Activated naive CD4-positive, alpha-beta T cell treated with anti-CD3 and anti-CD28 coated beads, Interleukin-2, amount 50 U/mL, for 16 hours (primary cell): ENCODE results near the gene HOXA11.

Experiments
- DNase-seq: peaks from one replicate; pipeline ENCODE4 v3.0.0-alpha.2; 2020

Gene HOXA11

DNA sequence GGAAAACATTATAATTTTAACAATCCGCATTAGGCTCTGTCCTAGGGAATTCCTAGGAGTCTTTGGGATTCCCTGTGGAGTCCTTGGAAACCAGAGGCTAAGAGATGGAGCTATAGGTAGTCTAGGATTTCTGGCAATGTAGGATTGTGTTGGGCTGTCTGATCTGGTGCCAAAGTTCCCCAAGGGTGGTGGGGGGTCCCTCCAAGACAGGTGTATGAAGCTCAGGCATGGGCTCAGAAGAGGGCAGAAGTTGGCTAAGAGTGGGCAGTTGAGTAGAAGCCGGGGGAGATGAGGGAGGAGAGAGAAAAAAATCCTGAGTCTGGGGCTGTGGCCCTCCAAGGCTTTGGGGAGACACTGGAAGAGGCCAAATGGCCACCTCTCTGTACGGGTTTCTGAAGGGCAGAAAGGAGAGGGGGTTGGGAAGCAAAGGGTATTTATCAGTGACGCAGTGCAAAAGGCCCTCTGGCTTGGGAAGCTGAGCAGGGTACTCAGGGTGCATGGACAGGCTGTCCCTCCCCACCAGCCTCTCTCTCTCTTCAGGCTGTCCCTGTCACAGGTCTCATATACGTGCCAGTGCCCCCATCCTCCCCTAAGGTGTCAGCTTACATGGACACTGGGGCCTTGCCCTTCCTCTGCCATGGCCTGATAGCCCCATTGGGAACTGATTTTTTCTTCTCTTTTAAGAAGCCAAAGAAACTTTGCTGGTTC lies 38.4 kb downstream of the HOXA11 start:
- no peak for DNase-seq

DNA sequence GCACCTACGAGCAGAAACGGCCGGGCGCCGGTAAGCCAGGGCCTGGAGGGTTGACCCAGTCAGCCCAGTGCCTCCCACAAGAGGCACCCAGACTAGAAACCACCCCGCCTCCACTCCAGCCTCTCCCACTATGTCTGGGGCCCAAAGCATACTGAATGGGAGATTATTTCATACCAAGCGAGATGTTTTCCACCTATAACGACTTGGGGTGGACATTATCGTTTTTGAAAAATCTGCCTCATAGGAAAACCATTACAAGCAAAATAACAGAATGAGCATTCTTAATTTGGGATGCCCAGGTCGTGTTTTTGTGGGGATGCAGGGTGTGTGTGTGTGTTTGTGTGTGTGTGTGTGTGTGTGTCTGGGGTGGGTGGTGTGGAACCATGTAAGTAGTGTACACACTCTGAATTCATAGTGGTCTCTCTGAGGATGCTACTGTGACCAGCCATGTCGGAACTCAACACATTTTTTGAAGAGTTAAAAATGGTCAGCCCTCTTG lies 39.1 kb downstream of the HOXA11 start:
- DNase-seq: no peak

DNA sequence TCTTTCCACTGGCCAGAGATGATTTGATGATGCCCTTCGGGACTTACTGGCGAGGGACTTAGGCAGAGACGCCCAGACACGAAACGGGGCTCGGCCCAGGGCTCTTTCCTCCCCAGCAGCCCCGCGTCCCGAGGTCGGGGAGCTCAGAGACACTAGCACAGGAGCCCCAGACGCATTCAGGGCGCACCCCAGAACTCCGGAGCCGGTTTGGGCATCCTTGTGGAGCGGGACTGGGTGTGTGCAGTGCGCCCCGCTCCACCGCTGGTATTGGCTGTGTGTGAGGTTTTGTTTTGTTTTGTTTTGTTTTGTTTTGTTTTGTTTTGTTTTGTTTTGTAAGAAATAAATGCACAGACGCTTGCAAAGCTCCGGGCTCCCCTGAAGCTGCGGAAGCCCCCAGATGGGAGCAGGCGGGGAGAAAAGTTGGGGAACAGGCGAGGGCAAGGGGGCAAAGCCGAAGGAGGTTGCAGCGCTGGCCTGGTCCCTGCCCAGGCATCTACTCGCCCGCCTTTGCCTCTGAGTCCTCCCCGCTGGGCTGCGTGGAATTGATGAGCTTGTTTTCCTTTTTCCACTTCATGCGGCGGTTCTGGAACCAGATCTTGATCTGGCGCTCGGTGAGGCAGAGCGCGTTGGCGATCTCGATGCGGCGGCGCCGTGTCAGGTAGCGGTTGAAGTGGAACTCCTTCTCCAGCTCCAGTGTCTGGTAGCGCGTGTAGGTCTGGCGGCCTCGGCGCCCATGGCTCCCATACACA lies 39.7 kb downstream of the HOXA11 start:
- DNase-seq: no peak

DNA sequence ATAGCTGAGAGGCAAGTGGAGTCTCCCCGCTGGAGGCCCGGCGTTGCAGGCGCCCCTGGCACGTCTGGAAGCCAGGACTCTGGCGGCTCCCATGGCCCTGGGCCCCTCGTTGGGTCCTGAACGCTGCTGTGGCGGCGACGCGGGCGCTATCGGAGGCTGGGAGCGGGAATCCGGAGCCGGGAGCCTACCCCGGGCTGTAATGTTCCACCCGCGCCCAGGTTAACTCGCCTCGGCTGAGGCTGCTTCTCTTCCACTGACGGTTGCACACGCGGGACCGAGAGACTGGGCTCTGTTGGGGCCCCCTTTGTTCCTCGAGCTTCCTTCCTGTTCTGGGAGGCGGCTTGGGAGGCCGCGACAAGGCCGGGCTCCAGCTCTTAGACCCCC lies 40.3 kb downstream of the HOXA11 start:
- no peak for DNase-seq

DNA sequence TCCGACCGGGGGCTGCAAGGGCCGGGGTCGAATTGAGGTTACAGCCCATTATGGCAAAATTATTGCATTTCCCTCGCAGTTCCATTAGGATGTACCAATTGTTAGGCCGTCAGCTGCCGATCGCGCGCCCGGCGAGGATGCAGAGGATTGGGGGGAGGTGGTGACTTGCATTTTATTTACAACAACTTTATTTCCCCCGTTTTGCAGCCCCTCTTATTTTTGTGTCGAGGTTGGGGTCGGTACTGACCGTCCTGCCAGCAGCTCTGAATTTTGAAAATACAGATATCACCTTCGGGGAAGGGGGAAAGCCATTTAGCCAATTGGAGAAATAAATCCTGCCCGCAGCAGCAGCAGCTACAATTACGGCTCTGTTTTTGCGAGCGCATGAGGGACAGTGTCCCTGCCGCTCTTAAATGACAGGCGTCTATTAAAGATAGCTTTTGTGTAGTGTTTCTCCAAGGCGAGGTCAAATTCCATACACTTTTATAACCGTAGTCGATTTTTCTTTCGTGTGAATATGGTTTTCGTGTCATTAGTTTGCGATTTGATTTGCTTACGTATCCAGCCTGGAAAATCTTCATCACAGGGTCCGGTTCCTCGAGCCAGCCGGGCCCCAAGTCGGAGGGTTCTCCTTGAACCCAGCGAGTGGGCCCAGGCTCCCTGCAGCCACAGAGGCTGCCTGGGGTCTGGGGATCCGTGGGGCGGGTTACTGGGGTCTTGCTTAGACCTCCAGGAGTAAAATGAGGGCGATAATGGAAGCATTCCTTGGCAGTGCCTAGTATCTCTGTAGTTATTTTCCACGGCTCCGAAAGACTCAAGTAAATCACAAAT lies 40.9 kb downstream of the HOXA11 start:
- no peak for DNase-seq

DNA sequence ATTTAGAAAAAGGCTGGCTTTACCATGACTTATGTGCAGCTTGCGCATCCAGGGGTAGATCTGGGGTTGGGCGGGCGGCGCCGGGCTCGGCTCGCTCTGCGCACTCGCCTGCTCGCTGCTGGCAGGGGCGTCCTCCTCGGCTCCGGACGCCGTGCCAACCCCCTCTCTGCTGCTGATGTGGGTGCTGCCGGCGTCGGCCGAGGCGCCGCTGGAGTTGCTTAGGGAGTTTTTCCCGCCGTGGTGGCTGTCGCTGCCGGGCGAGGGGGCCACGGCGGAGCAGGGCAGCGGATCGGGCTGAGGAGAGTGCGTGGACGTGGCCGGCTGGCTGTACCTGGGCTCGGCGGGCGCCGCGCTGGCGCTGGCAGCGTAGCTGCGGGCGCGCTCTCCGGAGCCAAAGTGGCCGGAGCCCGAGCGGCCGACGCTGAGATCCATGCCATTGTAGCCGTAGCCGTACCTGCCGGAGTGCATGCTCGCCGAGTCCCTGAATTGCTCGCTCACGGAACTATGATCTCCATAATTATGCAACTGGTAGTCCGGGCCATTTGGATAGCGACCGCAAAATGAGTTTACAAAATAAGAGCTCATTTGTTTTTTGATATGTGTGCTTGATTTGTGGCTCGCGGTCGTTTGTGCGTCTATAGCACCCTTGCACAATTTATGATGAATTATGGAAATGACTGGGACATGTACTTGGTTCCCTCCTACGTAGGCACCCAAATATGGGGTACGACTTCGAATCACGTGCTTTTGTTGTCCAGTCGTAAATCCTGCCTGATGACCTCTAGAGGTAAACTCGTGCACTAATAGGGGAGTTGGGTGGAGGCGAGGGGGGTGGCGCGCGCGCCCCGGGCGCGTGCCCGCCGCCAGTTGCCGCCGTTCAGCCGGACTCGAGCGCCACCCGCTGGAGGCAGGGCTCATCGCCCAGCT lies 41.7 kb downstream of the HOXA11 start, which contains the start of gene HOXA5:
Gene HOXA5 (minus strand): TSS at position 659 of the 927 bp plus-strand sequence. CDS start 74 bp downstream, at position 585.
- DNase-seq: no peak

DNA sequence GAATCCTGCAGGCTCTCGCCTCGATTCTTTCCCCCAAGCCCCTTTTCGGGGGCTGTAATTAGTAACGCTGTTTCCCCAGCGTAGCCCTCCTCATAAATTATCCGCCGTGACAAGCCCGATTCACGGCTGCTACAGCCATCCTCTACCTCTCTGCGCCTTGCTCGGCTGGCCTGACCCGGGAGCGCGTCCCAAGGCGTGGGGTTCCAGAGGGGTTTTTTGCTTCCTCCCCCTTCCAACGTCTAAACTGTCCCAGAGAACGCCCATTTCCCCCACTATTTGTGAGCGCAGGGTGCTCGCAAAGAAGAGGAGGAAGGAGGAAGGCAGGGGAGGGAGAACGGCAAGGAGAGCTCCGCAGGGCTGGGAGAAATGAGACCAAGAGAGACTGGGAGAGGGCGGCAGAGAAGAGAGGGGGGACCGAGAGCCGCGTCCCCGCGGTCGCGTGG lies 42.4 kb downstream of the HOXA11 start:
- DNase-seq: no peak

DNA sequence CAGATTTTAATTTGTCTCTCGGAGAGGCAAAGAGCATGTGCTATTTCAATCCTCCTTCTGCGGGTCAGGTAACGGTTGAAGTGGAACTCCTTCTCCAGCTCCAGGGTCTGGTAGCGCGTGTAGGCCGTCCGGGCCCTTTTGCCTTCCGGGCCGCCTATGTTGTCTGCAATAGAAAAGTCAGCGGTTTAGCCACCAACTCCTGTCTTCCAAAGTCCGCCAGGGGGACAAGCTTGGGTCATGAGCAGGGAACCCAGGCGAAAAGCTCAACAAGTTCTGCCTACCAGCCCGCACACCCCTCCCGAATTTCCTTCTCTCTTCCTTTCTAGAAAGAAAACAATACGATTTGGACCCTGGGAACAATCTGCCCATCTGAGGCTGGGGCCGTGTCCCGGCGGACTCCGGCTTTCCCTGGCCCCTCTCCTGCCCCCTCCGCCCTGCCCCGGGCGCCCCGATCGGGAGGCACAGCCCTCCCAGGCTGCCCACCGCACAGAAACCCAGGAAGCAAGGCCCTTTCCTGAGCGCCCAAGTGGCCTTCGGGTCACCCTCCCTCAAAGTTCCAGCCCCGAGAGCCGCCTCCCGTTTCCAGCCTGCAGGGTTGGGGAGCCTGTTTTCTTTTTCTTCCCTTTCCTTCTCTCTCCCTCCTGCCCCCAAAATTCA lies 43.0 kb downstream of the HOXA11 start:
- DNase-seq: no peak

DNA sequence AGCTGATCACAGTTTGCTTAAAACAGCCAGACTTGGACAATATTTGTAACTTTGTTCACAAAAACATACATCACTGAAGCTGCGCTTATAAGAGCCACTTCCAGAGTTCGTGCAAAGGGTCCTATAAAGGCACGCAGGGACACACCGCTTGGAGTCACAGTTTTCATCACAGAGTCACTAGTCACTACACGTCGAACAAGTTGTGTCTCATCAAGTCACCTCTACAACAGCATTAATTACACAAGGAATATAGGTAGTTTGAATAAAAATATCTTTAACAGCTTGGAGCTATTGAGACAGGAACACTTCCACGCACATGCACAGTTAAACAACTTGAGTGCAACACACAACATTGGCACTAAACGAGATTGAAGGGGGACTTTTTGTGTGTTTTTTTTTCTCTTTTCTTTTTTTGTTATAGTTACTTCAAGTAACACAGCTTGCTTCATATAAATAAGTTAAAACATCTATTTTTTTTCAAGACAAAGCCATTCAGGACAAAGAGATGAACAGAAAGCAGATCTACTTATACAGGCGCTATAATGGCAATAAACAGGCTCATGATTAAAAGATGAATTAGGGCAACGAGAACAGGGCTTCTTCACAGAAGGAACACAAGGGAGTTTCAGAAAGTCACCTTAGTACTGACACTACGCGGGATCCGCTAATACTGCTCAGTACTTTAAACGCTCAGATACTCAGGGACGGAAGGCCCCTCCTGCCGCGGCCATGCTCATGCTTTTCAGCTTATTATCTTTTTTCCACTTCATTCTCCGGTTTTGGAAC lies 43.7 kb downstream of the HOXA11 start:
- no peak for DNase-seq

DNA sequence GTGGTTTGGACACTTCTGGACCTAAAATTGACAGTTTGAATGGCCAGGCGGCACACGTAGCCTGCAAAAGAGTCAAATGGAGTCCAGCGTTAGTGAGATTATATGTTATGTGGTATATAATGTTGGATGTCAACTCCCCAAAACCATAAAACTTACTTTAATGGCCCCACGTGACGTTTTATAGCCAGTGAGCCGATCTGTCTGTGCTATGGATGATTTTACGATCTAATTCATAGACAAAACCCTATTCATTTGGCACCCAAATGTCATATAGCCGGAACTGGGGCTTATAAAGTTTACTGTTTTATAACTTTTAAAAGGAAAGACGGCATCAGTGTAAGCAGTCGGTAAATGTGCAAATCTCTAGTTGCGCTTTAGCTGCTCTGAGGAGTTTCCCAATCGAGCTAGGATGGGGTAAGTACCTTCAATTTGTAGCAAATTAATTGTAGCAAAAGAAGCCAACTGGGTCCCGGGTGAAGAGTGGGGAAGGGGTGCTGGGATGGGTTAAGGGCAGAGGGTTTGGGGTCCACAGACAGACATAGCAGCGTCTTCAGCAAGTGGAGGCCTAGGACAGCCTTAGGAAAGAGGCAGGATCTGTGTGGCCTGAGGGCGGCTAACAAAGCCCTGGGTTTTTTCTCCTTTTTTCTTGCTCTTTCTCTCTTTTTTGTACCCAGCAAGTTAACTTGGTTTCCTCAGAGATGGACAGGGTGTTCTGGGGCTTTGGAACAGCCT lies 44.7 kb downstream of the HOXA11 start:
- no peak for DNase-seq

DNA sequence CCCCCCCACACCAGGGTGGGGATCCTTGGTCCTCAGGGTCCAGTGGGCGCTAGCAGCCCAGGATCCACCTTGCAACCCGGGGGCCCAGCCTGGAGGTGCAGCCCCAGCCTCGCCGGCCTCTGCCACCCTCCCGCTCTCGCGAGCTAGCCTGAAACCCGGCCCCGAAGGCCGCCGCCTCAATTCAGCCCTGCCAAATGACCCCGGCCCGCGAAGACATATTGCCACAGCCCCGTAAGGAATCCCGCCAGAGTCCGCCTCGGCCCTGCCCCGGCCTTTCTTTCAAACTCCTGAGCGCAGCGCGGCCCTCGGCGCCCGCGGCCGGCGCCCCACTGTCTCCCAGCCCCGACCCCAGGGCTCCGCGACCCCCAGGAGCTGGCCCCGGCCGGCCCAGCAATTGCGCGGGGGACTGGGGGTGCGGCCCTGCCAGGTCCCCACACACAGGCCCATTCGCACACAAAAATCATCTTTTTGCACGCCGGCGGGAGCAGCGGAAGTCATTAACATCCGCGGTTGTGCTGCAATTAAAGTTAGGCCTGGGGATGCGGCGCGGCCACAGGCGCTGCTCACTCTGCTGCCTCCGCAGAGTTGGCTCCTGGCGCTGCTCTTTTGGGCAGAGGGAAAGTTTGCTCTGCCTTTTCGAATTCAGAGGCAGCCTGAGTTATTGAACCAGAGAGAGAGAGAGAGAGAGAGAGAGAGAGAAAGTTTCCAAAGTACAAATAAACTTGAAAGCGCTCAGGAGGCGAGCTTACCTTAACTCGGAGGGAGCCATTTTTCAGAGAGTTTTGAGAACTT lies 45.5 kb downstream of the HOXA11 start:
- DNase-seq: no peak

DNA sequence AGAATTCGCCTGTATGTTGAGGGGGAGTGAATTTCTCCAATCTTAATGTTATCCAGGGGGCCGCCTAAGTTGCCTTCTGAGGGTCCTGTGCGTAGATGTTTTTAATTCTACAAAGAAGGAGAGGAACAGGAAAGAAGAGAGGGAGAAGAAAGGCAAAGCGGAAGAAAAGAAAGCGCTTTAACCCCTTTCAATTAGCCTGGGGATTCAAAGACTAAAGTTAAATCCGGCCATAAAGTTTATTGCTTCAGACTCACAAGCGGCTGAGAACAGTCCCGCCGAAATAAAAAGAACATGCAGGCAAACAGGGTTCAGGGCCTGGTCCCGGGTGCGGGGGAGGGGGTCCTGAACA lies 46.1 kb downstream of the HOXA11 start:
- no peak for DNase-seq

DNA sequence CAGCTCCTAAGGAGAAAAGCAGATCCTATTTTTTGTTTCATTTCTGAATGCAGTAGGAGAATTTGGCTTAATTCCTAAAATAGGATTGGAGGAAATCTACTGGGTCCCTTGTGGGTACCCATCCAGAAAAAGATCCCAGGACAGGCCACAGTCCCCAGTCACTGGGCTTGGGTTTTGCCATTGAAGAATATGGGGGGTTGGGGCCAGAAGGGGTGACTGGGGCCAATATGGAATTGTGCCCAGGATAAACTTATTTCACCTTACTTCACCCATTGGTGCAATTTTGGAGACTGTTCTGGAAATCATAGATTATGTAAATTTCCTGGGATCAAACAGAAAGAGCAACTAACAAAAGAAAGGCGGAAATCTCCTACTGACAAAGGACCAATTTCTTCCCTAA lies 46.6 kb downstream of the HOXA11 start:
- DNase-seq: no peak

DNA sequence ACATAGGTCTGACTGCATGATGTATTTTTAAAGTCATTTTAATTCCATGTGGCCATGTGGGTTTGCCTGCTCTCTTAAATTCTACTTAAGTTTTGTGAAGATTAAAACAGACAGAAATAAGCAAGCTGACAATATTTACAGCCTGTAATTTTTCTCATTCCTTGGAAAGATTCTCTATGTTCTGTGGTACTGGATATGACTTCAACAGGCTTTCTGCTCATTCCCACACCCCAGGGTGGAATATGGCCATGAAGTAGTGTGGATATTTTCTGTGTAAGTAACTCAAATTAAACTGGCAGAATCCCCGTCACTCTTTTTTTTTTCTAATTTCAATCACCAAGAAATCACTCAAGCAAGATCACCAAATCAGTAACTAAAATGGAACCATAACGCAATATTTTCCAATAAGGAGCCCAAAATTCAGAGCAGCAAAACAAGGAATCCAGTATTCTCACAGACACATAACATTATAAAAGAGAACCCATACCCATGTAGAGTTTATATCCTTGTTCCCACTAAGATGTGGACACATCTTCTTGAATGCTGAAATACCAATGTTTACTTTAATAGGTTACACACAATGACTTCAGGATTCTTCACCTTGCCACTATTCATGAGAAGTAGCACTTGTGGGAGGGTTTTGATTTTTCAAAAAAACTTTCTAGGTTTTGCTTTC lies 47.3 kb downstream of the HOXA11 start:
- DNase-seq: no peak

DNA sequence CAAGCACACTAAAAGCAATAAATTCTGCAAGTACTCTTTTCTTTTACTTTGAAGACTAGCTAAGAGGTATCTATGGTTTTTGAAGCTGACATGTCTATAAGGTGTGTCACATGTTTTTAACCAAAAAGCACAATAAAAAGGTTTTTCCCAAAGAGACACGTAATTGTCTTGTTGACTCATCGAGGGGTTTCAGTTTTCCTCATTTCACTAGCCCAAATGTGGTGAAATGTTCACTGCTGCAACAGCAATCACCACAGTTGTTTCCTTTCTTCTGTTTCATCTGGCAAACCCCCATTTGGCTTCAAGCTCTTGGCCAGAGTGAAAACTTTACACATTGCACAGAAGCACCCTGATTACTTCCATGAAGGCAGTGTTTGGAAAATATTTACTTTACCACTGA lies 50.6 kb downstream of the HOXA11 start:
- DNase-seq: no peak

DNA sequence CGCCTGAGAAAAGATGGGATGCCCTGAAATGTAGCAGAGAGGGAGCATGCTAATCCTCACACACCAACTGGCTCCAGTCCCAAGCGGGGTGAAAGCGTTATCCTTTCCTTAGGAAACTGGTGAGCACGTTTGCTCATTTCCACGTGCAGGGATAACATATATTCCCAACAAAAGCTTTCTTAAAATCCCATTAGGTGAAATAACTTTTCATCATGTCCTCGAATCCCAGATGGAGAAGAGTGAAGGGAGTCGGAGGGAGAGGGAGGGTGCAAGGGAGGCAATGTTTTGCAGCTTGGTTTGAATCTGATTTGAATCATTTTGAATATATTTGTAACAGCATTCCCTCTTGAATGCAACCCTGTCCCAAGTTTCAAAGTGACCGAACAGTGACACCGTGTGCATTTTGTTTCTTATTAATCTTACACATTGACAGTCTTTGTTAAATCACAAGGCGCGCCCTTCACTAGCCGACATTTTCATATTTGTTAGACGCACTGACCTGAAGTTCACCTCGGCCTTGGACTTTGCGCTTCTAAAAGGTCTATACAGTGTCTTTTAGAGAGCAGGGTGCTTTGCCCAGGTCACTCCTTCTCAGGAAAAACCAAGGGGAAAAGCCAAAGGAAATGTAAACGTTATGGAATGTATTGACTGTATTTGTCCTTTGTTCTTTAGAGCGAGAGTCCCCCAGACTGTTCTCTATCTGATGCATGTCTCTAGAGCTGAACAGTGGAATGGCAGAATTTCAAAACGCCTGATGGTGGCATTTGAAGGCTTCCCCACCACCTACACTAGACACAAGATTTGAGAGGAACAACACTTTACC lies 51.4 kb downstream of the HOXA11 start:
- no peak for DNase-seq

DNA sequence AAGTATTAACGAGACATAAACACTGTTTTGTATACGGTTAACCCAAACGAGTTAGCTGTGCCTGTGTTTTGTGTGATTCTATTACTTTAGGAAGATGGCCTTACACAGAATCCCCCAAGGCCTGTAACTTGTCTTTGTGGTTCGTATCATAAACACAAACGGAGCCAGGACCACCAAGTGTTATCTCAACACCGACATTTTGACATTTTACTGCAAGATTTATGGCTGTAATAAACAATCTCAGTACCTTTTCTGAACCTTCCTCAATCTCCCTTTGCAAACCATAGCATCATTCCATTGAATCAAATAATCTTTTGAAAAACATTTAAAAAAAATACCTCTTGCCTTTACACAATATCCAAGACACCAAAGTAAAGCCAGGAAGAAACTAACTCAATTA lies 52.1 kb downstream of the HOXA11 start:
- DNase-seq: no peak

DNA sequence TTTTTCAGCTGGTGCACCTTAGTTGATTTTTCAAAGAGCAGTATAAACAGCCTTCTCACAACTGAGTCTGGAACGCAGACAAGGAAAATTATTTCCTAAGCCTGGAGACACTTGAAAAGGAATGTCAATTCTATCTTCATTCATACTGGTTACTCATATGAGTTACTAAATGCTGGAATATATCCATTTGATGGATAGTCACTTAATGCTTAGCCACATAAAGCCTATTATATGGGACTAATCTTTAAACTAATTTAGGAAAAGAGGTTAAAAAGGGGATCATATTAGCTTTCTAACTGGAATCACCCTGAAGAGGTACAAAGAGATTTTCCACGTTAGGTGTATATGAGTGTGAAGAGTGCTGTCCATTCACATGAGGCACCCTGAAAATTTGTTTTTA lies 52.8 kb downstream of the HOXA11 start:
- no peak for DNase-seq
